Fibroblast of gingiva (primary cell): ENCODE measurements around the gene DCTPP1.

ENCODE experiments used
- DNase-seq: peaks from one replicate; pipeline ENCODE4 v3.0.0-alpha.2; 2011; ENCODE audit warnings: low read depth

DCTPP1 gene

DNA sequence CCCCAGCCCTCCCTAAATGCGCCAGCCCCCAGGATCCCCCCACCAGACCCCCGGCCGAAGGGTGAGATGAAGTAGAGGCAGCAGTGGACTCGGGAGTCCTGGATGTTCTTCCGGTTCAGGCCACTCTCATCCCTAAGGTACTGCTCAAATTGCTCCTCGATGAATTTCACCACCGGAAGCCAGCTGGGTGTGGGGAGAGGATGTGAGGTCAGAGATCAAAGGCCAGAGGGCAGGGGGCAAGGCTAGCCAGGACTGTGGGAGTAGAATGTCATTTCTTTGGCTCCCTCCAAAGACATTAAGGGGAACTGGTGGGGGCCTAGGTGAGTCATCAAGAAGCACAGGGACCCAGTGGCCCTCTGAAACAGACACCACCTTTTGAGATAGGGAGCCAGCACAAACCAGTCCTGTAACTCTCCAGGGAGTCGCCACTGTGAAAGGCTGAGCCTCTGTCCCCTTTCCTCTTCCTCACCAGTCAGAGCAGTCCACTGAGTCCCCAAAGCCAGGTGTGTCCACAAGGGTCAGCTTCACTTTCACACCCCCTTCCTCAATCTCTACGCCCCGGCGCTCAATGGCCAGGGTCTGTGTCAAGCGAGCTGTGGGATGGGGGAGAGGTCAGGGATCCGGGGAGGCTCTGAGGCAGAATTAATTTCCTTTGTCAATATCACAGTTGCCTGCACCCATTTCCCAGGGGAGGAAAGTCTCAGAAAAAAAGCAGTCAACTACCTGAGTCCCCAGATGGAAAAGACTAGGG lies 48.4 kb downstream of the DCTPP1 start:
- no peak for DNase-seq

DNA sequence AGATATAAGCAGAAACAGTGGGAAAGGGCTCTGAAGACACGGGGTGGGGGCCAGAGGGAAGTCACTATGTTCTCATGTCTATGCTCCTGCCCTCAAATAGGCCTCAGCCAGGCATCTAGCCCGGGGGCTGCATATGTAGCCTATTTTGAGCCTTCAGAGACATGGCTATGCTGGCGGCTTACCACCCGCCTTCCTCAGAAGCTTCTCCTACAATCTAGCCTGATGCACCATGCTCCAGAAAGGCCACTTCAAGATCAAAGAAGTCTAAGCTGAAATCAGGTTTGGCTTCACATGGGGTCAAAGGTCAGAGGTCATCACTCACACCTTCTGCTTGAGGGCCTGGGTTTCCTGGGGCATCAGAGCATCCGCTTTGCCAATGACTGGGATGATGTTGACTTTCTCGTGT lies 49.0 kb downstream of the DCTPP1 start:
- no peak for DNase-seq

- DNase-seq = no peak
Observed at GRCh38 chr16:30380072-30380802, 49.6 kb downstream of the DCTPP1 start.

- DNase-seq = no peak
Observed at GRCh38 chr16:30379158-30379783, 50.6 kb downstream of the DCTPP1 start.

DNA sequence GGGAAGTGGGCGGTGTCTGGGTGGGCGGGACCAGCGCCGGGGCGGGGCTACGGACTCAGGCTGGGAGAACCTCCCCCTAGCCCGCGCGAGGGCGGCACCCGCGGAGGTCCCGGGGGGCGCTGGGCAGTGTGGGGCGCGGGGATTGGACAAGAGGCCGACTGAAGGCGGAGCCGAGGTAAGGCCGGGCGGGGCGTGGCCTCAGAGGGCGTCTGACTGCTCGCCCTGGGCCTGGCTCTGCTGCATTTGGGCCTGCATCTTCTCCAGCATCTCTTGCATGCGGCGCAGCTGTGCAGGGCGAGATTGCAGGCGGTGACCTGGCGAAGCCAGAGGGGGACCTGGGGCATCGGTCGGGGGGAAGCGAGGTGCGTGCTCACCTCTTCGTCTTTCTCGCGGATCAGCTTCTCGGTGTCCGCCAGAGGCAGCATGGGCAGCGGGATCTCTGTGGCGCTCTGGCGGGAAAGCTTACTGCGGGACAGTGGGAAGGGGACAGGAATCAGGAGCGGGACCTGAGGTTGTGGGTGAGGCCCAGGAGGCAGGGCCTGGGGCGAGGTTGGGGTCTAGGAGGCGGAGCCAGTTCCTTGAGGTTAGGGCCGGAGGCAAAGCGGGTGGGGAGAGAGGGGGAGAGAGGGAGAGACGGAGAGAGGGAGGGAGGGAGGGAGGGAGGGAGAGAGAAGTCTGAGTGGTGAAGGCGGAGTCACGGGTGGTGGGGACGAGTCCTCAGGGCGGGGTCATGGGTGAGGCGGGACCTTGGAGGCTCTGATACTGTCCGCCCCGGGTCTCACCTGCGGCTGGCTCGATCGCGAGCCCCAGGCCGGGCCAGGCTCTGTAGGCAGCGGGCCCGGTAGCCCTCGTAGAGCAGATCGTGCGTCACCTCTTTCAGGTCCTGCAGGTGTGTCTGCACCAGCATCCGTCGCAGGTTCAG lies 51.3 kb downstream of the DCTPP1 start:
- peak; percentile 98 for DNase-seq

- DNase-seq = peak; percentile 89
Observed at GRCh38 chr16:30377812-30378235, 52.0 kb downstream of the DCTPP1 start.

GRCh38 chr16:30377050-30377811 lies 52.6 kb downstream of the DCTPP1 start:
- no peak for DNase-seq

DNA sequence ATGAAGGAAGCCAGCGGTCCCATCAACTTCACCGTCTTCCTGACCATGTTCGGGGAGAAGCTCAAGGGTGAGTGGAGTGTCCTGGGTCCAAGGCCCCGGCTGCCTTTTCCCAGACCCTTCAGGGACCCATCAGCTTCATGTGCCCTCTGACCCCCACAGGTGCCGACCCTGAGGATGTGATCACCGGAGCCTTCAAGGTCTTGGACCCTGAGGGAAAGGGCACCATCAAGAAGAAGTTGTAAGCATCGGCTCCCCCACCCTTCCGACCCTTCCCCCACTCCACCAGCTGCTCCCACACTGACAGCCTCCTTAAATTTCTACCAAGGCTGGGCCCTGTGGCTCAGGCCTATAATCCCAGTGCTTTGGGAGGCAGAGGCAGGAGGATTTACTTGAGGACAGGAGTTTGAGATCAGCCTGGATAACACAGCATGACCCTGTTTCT lies 53.3 kb downstream of the DCTPP1 start:
- DNase-seq = no peak

- no peak for DNase-seq
Observed at GRCh38 chr16:30375864-30376263, 54.0 kb downstream of the DCTPP1 start.

GRCh38 chr16:30374538-30374937 lies 55.3 kb downstream of the DCTPP1 start, which contains the start of gene MYL11:
Gene MYL11, plus strand, starts transcription at chr16:30374802. Its CDS starts 56 bp downstream, at chr16:30374858.
- DNase-seq = no peak
